Gastroesophageal sphincter (tissue), 3 donors: ENCODE measurements around the gene PARP16.

Source experiments
- CTCF ChIP-seq, 4 experiments: fragments of 200-600 bp in 2 of 4; fragments of 450-650 bp in 2 of 4; sonication (generic) in 1 of 4; IDR thresholded peaks; one replicate each; pipeline ENCODE4 v1.5.1; 2017 to 2019; ENCODE audit warnings: antibody characterized with exemption in 4 of 4, mild to moderate bottlenecking in 2 of 4, moderate library complexity in 2 of 4
- POLR2A ChIP-seq, 2 donors: fragments of 450-650 bp; IDR thresholded peaks; one replicate each; pipeline ENCODE4 v1.6.1; 2017; ENCODE audit warnings: antibody characterized with exemption in 2 of 2, mild to moderate bottlenecking in 2 of 2, moderate library complexity in 1 of 2

GRCh38 chr15:65214010-65214409, 72.7 kb downstream of the PARP16 start:
- no peak for TF ChIP-seq POLR2A (IDR thresholded peaks at IDR 0.05)
- TF ChIP-seq CTCF (IDR thresholded peaks at IDR 0.05), result no peak
